ENCODE data around the gene ERBB2.

The ERBB2 gene

DNA sequence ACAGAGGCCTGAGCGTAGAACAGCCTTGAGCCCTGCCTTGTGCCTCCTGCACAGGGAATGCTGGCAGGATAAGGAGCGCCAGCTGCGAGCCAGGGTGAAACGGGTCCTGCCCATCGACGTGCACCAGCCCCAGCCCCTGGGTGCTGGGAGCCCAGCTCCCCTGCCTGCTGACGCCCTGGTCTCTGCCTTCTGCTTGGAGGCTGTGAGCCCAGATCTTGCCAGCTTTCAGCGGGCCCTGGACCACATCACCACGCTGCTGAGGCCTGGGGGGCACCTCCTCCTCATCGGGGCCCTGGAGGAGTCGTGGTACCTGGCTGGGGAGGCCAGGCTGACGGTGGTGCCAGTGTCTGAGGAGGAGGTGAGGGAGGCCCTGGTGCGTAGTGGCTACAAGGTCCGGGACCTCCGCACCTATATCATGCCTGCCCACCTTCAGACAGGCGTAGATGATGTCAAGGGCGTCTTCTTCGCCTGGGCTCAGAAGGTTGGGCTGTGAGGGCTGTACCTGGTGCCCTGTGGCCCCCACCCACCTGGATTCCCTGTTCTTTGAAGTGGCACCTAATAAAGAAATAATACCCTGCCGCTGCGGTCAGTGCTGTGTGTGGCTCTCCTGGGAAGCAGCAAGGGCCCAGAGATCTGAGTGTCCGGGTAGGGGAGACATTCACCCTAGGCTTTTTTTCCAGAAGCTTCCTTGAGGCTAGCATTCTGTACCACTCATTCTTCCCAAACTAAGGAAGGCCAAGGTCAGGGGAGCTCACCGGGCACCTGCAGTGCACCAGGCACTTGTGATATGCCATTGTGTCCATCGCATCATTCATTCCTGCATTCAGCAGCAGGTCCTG, 29.7 kb upstream of the ERBB2 start:
- peaks cover 7% of the 10 kb centered on the region for H3K4me1 Mint-ChIP-seq (ENCODE audit: low read depth)
- DNase-seq (ENCODE audit: low spot score): no peak
- H3K27ac Mint-ChIP-seq: no peak overlapping the region
- peaks cover 31% of the 10 kb centered on the region for H3K27me3 Mint-ChIP-seq (ENCODE audit: low read depth)
- no peaks in the 10 kb centered on the region for H3K36me3 Mint-ChIP-seq (ENCODE audit: low read depth)
- H3K9me3 Mint-ChIP-seq: no peaks in the 10 kb centered on the region
- no peak overlapping the region for H3K4me3 Mint-ChIP-seq

GRCh38 chr17:39670746-39671145, 29.1 kb upstream of the ERBB2 start:
- peaks cover 29% of the 10 kb centered on the region for H3K27me3 Mint-ChIP-seq (ENCODE audit: low read depth)
- peaks cover 11% of the 10 kb centered on the region for H3K4me1 Mint-ChIP-seq (ENCODE audit: low read depth)
- H3K4me3 Mint-ChIP-seq: no peak overlapping the region
- no peaks in the 10 kb centered on the region for H3K36me3 Mint-ChIP-seq (ENCODE audit: low read depth)
- no peaks in the 10 kb centered on the region for H3K9me3 Mint-ChIP-seq
- H3K27ac Mint-ChIP-seq: no peak overlapping the region
- DNase-seq (ENCODE audit: low spot score): no peak

DNA sequence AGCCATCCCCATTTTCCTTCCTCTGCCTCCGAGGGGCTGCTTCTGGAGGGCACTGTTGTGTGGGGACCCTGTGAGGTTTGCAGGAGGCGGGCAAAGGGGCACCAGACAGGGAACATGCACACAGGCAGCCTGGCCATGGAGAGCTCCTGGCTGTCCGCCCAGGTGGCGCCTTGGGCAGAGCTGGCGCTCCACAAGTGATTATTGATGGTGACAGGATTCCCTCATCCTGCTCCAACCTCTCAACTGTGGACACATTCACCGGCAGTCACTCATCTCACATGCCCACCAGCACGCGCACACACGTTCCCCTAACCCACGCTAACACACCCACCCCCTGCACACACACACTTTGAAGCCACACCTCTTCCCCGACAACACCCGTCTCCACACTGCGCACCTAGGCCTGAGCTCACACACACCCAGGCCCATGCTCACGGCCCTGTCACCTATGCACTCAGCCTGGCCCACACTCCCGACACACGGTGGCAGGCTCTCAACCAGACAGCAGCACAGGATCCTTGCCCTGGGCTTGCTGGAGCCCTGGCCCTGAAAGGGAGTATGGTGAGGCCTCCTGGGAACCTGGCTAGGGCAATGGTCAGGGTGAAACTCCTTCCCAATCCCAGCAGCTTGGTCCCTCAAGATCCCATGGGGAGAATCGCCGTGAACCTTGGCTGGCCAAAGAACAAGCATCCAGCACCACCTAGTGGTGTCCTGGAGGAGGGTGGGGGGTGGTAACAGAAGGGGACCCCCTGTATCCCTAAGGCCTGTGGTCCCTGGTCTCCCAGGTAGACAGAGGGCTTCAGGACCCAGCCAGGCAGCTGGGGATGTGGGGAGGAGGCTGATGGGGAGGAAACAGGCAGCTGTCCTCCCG, 28.0 kb upstream of the ERBB2 start:
- peaks cover 20% of the 10 kb centered on the region for H3K27me3 Mint-ChIP-seq (ENCODE audit: low read depth)
- no peak overlapping the region for H3K27ac Mint-ChIP-seq
- no peaks in the 10 kb centered on the region for H3K9me3 Mint-ChIP-seq
- no peak overlapping the region for H3K4me3 Mint-ChIP-seq
- H3K4me1 Mint-ChIP-seq (ENCODE audit: low read depth): peaks cover 21% of the 10 kb centered on the region
- DNase-seq (ENCODE audit: low spot score): no peak
- H3K36me3 Mint-ChIP-seq (ENCODE audit: low read depth): no peaks in the 10 kb centered on the region

DNA sequence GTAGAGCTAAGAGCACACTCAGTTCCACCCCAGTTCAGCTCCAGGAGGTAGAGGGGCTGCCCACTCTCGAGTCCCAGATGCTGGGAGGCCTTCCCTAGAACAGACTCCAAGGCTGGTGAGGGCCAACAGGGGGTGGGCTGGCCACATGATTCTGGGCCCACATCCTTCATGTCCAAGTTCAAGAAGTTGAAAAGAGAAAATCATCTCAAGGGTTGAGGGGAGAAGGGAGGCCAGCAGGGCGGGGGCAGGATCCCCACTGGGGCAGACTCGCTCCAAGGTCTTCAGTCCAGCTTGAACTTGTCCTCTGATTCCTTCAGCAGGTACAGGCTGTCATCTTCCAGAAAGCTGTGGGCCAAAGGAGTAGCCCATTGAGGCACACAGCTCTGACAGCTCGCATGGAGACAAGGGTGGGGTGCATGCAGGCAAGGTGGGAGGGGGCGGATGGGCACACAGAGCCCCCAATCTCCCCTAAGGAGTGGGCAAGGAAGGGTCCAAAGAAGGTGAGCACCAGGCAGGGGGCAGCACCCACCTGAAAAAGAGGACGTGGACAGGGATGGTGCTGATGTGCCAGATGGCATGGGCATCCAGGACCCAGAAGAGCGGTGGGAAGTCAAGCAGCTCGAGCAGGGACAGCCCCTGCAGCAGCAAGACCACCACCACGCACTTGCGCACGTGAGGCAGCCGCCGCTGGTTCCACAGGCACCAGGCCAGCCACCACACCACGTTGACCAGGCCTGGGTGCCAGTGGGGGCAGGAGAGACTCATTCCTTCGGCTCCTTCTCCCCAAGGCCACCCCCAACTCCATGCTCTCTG, 27.1 kb upstream of the ERBB2 start:
- peaks cover 18% of the 10 kb centered on the region for H3K27me3 Mint-ChIP-seq (ENCODE audit: low read depth)
- no peak overlapping the region for H3K27ac Mint-ChIP-seq

GRCh38 chr17:39673335-39674081, 26.4 kb upstream of the ERBB2 start:
- no peak overlapping the region for H3K4me3 Mint-ChIP-seq
- no peak for DNase-seq (ENCODE audit: low spot score)
- H3K36me3 Mint-ChIP-seq (ENCODE audit: low read depth): peaks cover 3% of the 10 kb centered on the region
- peaks cover 34% of the 10 kb centered on the region for H3K4me1 Mint-ChIP-seq (ENCODE audit: low read depth)
- peak overlapping the region; percentile 3 for H3K27ac Mint-ChIP-seq
- H3K9me3 Mint-ChIP-seq: no peaks in the 10 kb centered on the region
- peaks cover 13% of the 10 kb centered on the region for H3K27me3 Mint-ChIP-seq (ENCODE audit: low read depth)

More for the DNA sequence above, 27.1 kb upstream of the ERBB2 start:
- Mint-ChIP-seq H3K4me3 (no peak overlapping the region), H3K4me1 (ENCODE audit: low read depth) (peaks cover 28% of the 10 kb centered on the region), H3K9me3 (no peaks in the 10 kb centered on the region), H3K36me3 (ENCODE audit: low read depth) (no peaks in the 10 kb centered on the region)
- no peak for DNase-seq (ENCODE audit: low spot score)

DNA sequence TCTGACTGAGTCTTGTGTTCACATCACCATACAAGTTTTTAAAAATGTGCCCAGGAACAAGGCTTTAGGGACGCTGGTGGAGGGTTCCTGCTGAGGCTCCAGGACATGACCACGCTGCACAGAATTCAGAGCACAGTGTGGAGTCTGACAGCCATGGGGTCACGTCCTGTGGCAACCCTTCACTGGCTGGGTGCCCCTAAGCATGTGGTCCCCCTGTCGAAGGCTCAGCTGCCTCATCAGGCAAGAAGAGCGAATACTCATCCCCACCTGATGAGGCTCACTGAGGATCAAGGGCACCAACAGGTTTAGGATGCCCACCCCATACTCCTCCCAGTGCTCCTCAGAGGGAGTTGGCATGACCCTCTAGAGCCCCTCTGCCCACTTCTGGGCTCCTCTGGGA, 25.7 kb upstream of the ERBB2 start:
- H3K27ac Mint-ChIP-seq: no peak overlapping the region
- peaks cover 38% of the 10 kb centered on the region for H3K4me1 Mint-ChIP-seq (ENCODE audit: low read depth)
- DNase-seq (ENCODE audit: low spot score): no peak
- no peak overlapping the region for H3K4me3 Mint-ChIP-seq
- H3K36me3 Mint-ChIP-seq (ENCODE audit: low read depth): peaks cover 7% of the 10 kb centered on the region
- no peaks in the 10 kb centered on the region for H3K9me3 Mint-ChIP-seq
- peaks cover 8% of the 10 kb centered on the region for H3K27me3 Mint-ChIP-seq (ENCODE audit: low read depth)

- DNase-seq (ENCODE audit: low spot score): no peak
- peaks cover 45% of the 10 kb centered on the region for H3K4me1 Mint-ChIP-seq (ENCODE audit: low read depth)
- H3K4me3 Mint-ChIP-seq: no peak overlapping the region
- no peaks in the 10 kb centered on the region for H3K9me3 Mint-ChIP-seq
- H3K36me3 Mint-ChIP-seq (ENCODE audit: low read depth): peaks cover 13% of the 10 kb centered on the region
- peaks cover 4% of the 10 kb centered on the region for H3K27me3 Mint-ChIP-seq (ENCODE audit: low read depth)
- no peak overlapping the region for H3K27ac Mint-ChIP-seq
These were observed 25.0 kb upstream of the ERBB2 start for GRCh38 chr17:39674702-39675389.

GRCh38 chr17:39675390-39676082, 24.3 kb upstream of the ERBB2 start:
- Mint-ChIP-seq H3K27ac (peak overlapping the region; percentile 79), H3K4me3 (peak overlapping the region; percentile 43), H3K4me1 (ENCODE audit: low read depth) (peaks cover 47% of the 10 kb centered on the region), H3K27me3 (ENCODE audit: low read depth) (peaks cover 1% of the 10 kb centered on the region), H3K36me3 (ENCODE audit: low read depth) (peaks cover 13% of the 10 kb centered on the region), H3K9me3 (no peaks in the 10 kb centered on the region)
- no peak for DNase-seq (ENCODE audit: low spot score)

DNA sequence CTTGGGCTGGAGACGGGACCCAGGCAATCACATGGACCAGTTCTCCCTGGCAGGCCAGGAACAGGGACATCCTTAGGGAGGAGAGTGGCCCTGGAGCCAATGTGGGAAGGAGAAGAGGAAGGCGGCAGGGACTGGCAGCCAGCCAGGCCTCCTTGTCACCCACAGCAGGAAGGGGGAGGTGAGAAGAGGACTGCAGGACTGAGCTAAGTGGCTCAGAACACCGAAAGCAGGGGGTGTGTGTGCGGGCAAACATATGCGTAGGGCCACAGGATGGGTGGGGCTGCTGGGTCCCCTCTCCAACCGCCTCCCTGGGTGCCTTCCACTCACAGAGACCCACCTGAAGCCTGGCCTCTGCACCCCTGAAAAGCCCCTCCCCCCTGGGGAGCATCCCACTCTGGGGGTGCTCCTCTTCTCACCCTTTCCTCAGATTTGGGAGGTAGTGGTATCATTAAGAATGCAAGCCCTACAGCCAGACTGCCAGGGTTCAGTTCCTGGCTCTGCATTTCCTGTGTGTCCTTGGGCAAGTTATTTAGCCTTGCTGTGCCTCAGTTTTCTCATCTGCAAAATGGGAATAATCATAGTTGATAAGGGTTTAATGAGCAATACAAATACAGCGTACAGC, 23.6 kb upstream of the ERBB2 start:
- Mint-ChIP-seq H3K9me3 (no peaks in the 10 kb centered on the region), H3K4me1 (ENCODE audit: low read depth) (peaks cover 49% of the 10 kb centered on the region), H3K27ac (peak overlapping the region; percentile 79), H3K4me3 (peak overlapping the region; percentile 43), H3K36me3 (ENCODE audit: low read depth) (peaks cover 13% of the 10 kb centered on the region), H3K27me3 (ENCODE audit: low read depth) (no peaks in the 10 kb centered on the region)
- DNase-seq (ENCODE audit: low spot score): peak; percentile 38

DNA sequence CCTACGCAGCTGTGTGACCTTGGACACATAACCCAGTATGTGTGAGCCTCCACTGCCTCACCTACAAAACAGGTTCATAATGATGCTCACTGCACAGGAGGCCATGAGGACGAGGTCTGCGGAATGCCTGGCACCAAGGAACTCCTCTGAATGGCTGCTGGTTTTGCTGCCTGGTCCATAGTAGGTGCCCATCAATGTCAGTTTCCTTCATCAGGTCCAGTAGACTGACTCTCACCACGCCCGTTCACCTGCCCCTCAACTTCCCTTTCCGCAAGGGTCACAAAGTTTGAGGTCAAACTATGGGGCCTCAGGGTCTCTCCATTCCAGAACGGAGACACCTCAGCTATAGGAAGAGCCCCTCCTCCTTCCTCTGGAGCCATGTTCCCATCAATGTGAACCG, 22.8 kb upstream of the ERBB2 start:
- H3K27me3 Mint-ChIP-seq (ENCODE audit: low read depth): no peaks in the 10 kb centered on the region
- peaks cover 13% of the 10 kb centered on the region for H3K36me3 Mint-ChIP-seq (ENCODE audit: low read depth)
- peak overlapping the region; percentile 63 for H3K27ac Mint-ChIP-seq
- peaks cover 46% of the 10 kb centered on the region for H3K4me1 Mint-ChIP-seq (ENCODE audit: low read depth)
- H3K9me3 Mint-ChIP-seq: no peaks in the 10 kb centered on the region
- no peak for DNase-seq (ENCODE audit: low spot score)
- no peak overlapping the region for H3K4me3 Mint-ChIP-seq

DNA sequence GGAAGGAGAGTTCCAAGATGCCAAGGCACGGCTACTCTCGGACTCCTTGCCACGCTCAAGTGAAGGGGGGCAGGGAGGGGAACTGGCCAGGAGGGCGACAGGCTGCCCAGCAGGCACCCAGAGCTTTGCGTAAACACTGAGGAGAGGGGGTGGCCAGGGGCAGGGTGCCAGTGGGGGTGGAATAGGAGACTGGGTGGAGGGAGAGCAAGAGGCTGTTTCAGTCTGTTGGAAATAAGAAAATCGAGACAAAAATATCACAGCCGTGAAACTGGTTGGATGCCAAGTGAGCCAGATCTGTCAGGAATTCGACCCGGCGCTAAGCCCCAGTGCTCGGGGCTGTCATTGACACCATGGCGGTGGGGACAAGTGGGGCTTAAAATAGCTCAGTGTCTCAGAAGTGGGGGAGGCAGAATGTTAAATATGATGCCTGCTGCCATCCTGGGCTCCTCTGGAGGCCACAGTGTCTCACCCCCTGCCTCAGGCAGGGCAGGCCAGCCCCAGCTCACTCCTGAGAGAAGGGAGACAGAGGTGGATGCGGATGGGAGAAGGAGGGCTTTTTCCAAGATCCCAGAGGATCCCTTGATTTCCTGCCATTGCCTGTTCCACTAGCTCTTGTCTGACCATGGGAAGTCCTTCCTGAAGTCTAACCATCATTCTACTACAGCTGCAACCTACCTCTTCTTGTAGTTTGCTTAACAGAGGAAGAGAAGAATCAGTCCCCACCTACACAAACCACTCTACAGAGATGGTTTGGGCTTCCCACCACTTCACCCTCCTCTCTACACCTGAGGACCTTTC, 22.1 kb upstream of the ERBB2 start:
- Mint-ChIP-seq H3K27me3 (ENCODE audit: low read depth) (no peaks in the 10 kb centered on the region), H3K4me3 (no peak overlapping the region), H3K9me3 (no peaks in the 10 kb centered on the region), H3K27ac (peak overlapping the region; percentile 63), H3K36me3 (ENCODE audit: low read depth) (peaks cover 19% of the 10 kb centered on the region), H3K4me1 (ENCODE audit: low read depth) (peaks cover 46% of the 10 kb centered on the region)
- no peak for DNase-seq (ENCODE audit: low spot score)
